Loucy (cell line): ENCODE data around the gene LTBP1.

Source experiments
- EZH2phosphoT487 ChIP-seq: fragments of 200-600 bp; IDR thresholded peaks from 2 replicates; pipeline ENCODE4 v1.6.1; 2018; ENCODE audit warnings: antibody characterized with exemption, mild to moderate bottlenecking, moderate library complexity, borderline replicate concordance
- TF ChIP-seq, protein P1 (sequence below): fragments of 200-600 bp; sonication (generic); conservative IDR thresholded peaks from 2 replicates; pipeline ENCODE4 v1.5.1; 2014; ENCODE audit warnings: mild to moderate bottlenecking, antibody characterized with exemption, low read length

DNA sequence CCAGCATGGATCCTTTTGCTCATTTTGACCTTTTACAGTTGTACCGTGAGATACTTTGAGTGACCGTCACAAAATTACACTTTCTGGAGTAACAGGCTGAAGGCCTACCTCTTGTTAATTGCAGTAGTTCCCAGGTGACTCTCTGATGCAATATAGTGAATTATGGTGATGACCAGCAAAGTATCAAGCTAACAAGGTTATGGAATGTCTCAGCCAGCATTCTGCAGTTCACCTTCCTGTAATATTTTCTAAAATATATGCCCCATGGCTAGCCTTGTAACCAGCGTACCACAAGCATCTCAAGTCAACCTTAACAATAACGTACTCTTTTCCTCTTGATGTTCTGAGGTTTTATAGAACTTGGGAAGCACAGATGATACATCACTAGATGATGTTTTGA lies 234.7 kb downstream of the LTBP1 start:
- TF ChIP-seq, protein P1, sequence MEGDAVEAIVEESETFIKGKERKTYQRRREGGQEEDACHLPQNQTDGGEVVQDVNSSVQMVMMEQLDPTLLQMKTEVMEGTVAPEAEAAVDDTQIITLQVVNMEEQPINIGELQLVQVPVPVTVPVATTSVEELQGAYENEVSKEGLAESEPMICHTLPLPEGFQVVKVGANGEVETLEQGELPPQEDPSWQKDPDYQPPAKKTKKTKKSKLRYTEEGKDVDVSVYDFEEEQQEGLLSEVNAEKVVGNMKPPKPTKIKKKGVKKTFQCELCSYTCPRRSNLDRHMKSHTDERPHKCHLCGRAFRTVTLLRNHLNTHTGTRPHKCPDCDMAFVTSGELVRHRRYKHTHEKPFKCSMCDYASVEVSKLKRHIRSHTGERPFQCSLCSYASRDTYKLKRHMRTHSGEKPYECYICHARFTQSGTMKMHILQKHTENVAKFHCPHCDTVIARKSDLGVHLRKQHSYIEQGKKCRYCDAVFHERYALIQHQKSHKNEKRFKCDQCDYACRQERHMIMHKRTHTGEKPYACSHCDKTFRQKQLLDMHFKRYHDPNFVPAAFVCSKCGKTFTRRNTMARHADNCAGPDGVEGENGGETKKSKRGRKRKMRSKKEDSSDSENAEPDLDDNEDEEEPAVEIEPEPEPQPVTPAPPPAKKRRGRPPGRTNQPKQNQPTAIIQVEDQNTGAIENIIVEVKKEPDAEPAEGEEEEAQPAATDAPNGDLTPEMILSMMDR, result no peak
- no peak for TF ChIP-seq EZH2phosphoT487
